Measurements from ENCODE around the gene ATP2C1.

ATP2C1 gene

GRCh38 chr3:130990282-130990681 lies 96.4 kb downstream of the ATP2C1 start:
- no peaks in the 10 kb centered on the region for H3K36me3 ChIP-seq (ENCODE audit: low read length)
- no peak overlapping the region for H3K4me3 ChIP-seq (ENCODE audit: insufficient read depth, low read length, poor library complexity, severe bottlenecking)
- H3F3A ChIP-seq (ENCODE audit: insufficient read depth) = no peaks in the 10 kb centered on the region
- no peaks in the 10 kb centered on the region for H3K9me3 ChIP-seq (ENCODE audit: insufficient read depth, low read length)
- H3K79me2 ChIP-seq (ENCODE audit: insufficient read depth, low read length) = no peaks in the 10 kb centered on the region
- H3K9me2 ChIP-seq (replicated peaks; ENCODE audit: insufficient read depth, low read length) = no peaks in the 10 kb centered on the region
- H3K27me3 ChIP-seq (ENCODE audit: low read length) = no peaks in the 10 kb centered on the region
- H4K20me1 ChIP-seq (ENCODE audit: low read depth, low read length) = no peaks in the 10 kb centered on the region
- no peak overlapping the region for H3K9ac ChIP-seq (ENCODE audit: low read length)
- H3K4me2 ChIP-seq (ENCODE audit: low read depth, low read length, poor library complexity, severe bottlenecking) = no peak overlapping the region
- TF ChIP-seq CTCF (IDR thresholded peaks at IDR 0.05; ENCODE audit: insufficient read depth, low read length, poor library complexity, severe bottlenecking) (no peak), EZH2phosphoT487 (conservative IDR thresholded peaks at IDR 0.05; ENCODE audit: low read length) (no peak)
- no peak overlapping the region for H3K27ac ChIP-seq (ENCODE audit: low read depth, low read length)
- no peak overlapping the region for H2AFZ ChIP-seq (ENCODE audit: low read depth, low read length, severe bottlenecking)

- TF ChIP-seq EZH2phosphoT487 (conservative IDR thresholded peaks at IDR 0.05; ENCODE audit: low read length) = no peak
- TF ChIP-seq CTCF (IDR thresholded peaks at IDR 0.05; ENCODE audit: insufficient read depth, low read length, poor library complexity, severe bottlenecking) = no peak
- Histone ChIP-seq H3K27ac (ENCODE audit: low read depth, low read length) (no peak overlapping the region), H3K4me3 (ENCODE audit: insufficient read depth, low read length, poor library complexity, severe bottlenecking) (no peak overlapping the region), H3K79me2 (ENCODE audit: insufficient read depth, low read length) (no peaks in the 10 kb centered on the region), H3K27me3 (ENCODE audit: low read length) (no peaks in the 10 kb centered on the region), H4K20me1 (ENCODE audit: low read depth, low read length) (no peaks in the 10 kb centered on the region), H2AFZ (ENCODE audit: low read depth, low read length, severe bottlenecking) (no peak overlapping the region), H3K9me2 (replicated peaks; ENCODE audit: insufficient read depth, low read length) (no peaks in the 10 kb centered on the region), H3K9me3 (ENCODE audit: insufficient read depth, low read length) (no peaks in the 10 kb centered on the region), H3F3A (ENCODE audit: insufficient read depth) (no peaks in the 10 kb centered on the region), H3K36me3 (ENCODE audit: low read length) (no peaks in the 10 kb centered on the region), H3K4me2 (ENCODE audit: low read depth, low read length, poor library complexity, severe bottlenecking) (no peak overlapping the region), H3K9ac (ENCODE audit: low read length) (no peak overlapping the region)
These were observed 97.2 kb downstream of the ATP2C1 start for GRCh38 chr3:130991126-130991525.

GRCh38 chr3:130992344-130992743 lies 98.5 kb downstream of the ATP2C1 start:
- no peaks in the 10 kb centered on the region for H3K27me3 ChIP-seq (ENCODE audit: low read length)
- TF ChIP-seq EZH2phosphoT487 (conservative IDR thresholded peaks at IDR 0.05; ENCODE audit: low read length) (no peak), CTCF (IDR thresholded peaks at IDR 0.05; ENCODE audit: insufficient read depth, low read length, poor library complexity, severe bottlenecking) (no peak)
- H3K9me3 ChIP-seq (ENCODE audit: insufficient read depth, low read length) = no peaks in the 10 kb centered on the region
- no peaks in the 10 kb centered on the region for H3K36me3 ChIP-seq (ENCODE audit: low read length)
- no peaks in the 10 kb centered on the region for H3F3A ChIP-seq (ENCODE audit: insufficient read depth)
- H2AFZ ChIP-seq (ENCODE audit: low read depth, low read length, severe bottlenecking) = no peak overlapping the region
- no peaks in the 10 kb centered on the region for H4K20me1 ChIP-seq (ENCODE audit: low read depth, low read length)
- no peaks in the 10 kb centered on the region for H3K79me2 ChIP-seq (ENCODE audit: insufficient read depth, low read length)
- no peak overlapping the region for H3K4me3 ChIP-seq (ENCODE audit: insufficient read depth, low read length, poor library complexity, severe bottlenecking)
- no peak overlapping the region for H3K9ac ChIP-seq (ENCODE audit: low read length)
- no peak overlapping the region for H3K4me2 ChIP-seq (ENCODE audit: low read depth, low read length, poor library complexity, severe bottlenecking)
- no peaks in the 10 kb centered on the region for H3K9me2 ChIP-seq (replicated peaks; ENCODE audit: insufficient read depth, low read length)
- no peak overlapping the region for H3K27ac ChIP-seq (ENCODE audit: low read depth, low read length)

All from SU-DHL-6 (cell line).